ENCODE data around the gene COPB2. TPM values are rescaled to one million over a fixed set of nuclear protein-coding genes. Genes with fewer than 3 reads are reported as not detected.

COPB2 gene
- total RNA-seq, 2 donors from 2014 or later = 85.2 to 105 TPM

- Mint-ChIP-seq H3K4me3 (no peak overlapping the region), H3K27ac (no peak overlapping the region), H3K4me1 (ENCODE audit: low read depth) (no peaks in the 10 kb centered on the region), H3K27me3 (ENCODE audit: low read depth) (peaks cover 1% of the 10 kb centered on the region), H3K9me3 (no peaks in the 10 kb centered on the region), H3K36me3 (ENCODE audit: insufficient read depth in 2 of 2) (no peaks in the 10 kb centered on the region)
- DNase-seq (no peak), ATAC-seq (replicated peaks in 1 of 2) (no peak)
These were observed 81.6 kb downstream of the COPB2 start for GRCh38 chr3:139307601-139308555.

Other genes starting within 250 kb of the COPB2 start
- gene MRPS22, start 45.6 kb downstream of the COPB2 start, total RNA-seq = 10 to 100 TPM; 61.7 to 67.5 TPM
- not detected for gene RBP2, start 86.9 kb upstream of the COPB2 start, total RNA-seq
- not detected for gene RBP1, start 150.1 kb upstream of the COPB2 start, total RNA-seq

Data from activated T-cell treated with anti-CD3 and anti-CD28 coated beads, Interleukin-2, amount 50 U/mL, for 72 hours (primary cell).